ENCODE measurements around the gene FAM234B.
A peak's percentile ranks its signal among the peaks of the same experiment; 100 is the strongest.

Gene FAM234B

DNA sequence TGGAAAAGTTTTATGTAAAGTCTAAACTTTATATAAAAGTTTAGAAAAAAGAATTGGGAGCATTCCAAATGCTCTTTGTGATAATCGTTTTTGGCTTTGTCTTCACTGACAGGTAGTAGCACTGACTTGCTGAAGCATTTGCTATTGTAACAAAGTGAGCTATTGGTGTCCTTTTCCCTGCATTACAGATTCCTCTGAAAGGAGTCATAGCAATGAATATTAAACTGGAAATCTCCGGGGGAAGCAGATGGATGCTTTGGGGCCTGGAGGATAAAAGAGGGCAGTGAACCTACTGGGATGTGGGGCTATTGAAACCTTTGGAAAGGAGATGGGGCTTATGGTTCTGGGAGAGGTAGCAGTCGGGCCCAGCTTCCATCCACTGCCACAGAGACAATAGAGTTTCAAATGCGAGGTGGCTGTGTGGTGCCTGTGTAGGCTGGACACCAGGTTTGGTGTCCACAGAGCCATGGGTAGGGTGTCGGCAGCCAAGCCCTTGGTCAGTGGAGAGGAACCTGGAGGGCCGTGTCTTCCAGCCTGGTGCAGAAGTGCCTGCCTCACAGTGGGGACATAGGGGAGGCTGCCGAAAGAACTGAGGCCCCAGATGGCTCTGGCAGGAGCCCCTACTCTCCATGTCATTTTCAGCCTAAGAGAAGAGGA, 49.1 kb downstream of the FAM234B start:
- no peak for DNase-seq (ENCODE audit: low read depth)

DNA sequence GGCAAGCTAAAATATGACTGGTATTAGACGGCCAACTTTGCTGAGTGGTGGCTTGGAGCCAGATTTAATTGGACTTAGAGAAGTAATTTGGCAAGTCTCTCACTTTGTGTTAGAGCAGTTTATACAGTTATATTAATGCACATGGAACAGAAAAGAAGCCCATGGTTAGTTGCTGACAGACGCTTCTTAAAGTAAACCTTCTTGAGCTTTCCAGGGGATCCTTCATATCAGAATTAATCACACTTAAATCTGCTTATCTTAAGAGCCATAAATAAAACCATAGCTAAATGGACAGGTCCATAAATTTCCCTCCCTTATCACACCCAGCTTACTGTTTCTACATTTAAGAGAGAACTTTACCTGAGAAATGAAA, 49.7 kb downstream of the FAM234B start:
- DNase-seq (ENCODE audit: low read depth) = no peak

DNA sequence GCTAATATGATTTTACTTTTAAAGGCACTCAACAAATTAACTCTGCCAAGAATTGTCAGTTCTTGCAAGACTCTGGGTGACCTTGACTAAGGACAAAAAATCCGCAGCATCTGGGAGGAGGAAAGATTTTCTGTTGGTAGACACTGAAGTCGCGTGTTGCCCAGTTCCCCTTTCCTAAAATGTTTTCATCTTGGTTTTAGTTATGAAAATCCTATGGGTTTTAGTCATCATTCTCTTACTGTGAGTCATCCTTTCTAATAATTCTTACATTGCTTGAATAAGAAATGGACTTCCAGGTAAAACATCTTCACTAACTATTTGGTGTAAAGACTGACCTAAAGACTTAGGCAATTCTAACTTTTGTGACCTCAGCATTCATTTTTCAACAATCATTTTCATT, 50.2 kb downstream of the FAM234B start:
- DNase-seq (ENCODE audit: low read depth) = no peak

DNA sequence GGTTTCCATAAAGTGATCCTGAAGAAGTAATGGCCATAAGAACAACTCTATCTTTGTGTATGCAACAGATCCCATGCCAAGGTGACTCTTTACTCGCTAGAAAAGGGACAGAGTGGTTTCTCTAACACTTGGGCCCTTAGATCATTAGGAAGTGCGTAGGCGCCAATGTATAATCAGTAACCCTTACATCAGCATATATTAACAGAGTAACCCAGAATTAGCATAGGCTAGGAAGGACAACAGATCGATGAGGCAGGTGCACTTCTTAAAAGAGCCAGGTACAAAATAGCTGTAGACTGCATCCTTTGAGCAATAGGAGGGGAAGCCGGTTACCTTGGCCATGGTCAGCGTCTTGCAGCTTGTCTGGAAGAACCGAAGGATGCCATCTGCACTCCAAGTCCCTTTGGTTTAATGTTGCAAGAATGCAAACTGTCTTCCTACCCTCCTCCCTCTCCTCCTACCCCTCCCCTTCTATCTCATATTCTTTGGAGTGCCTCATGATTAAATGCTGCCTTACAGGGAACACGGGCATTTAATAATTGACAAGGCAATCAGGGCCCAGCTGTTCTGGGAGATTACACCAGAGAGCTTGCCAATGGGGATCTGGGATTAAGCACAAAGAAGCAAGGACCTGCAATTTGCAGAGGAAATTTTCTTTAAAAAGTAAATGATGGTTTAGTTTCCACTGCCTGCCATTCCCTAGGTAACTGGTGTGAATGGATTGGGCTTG, 51.2 kb downstream of the FAM234B start:
- DNase-seq (ENCODE audit: low read depth) = no peak

DNA sequence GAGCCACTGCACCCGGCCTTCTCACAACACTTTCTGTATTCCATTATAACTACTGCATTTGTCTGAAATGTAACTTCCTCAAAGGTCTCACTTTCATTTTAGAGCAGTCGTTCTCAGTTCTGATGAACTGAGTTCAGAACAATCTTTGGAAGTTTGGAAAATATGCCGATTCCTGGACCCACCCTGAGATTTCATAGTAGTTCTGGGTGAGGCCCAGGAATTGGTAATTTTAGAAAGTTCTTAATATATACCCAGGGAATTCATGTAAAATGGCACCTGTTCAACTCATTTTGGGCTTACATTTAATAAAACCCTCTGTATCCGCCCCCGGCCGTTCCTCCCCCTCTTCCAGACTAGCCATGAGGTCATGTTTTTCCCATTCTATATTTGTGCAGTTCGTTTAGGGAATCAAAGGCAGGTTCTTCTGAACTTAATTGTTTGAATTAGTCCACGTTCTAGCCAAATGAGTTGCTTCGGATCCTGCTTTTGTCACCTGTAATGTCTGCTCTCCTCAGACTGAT, 53.4 kb downstream of the FAM234B start:
- DNase-seq (ENCODE audit: low read depth) = no peak

DNA sequence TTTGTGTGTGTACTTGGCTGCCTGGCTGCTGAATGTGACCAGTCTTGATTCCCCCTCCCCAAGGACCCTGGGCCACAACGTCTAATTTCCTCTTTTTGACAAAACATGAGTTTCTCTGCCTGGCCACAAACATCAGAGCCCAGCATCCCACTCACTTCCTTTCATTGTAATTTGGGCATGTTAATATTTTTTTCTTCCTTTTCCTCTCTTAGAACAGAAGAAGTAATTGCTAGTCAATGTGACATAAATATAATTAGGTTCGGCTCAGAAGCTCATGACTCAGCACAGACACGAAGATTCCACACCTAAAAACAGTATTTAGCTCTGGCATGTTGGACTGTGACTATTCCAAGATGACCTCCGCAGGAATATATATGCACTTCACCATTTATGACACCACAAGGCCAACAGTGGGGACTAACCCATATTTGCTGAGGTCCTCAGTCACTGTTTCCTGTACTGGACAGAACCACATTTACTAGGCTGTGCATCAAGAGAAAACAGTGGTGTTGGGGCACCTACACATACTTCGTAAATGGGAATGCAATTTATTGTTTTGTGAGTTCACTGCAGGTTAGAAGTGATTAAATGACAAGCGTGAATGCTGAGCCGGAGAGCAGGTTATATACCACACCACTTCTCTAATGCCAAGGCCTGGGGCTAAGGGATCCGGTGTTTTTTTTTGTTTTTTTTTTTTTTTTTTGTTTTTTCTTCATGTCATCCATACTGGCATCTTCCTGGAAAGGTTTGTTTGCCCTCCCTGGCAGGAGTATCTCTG, 55.1 kb downstream of the FAM234B start:
- no peak for DNase-seq (ENCODE audit: low read depth)

DNA sequence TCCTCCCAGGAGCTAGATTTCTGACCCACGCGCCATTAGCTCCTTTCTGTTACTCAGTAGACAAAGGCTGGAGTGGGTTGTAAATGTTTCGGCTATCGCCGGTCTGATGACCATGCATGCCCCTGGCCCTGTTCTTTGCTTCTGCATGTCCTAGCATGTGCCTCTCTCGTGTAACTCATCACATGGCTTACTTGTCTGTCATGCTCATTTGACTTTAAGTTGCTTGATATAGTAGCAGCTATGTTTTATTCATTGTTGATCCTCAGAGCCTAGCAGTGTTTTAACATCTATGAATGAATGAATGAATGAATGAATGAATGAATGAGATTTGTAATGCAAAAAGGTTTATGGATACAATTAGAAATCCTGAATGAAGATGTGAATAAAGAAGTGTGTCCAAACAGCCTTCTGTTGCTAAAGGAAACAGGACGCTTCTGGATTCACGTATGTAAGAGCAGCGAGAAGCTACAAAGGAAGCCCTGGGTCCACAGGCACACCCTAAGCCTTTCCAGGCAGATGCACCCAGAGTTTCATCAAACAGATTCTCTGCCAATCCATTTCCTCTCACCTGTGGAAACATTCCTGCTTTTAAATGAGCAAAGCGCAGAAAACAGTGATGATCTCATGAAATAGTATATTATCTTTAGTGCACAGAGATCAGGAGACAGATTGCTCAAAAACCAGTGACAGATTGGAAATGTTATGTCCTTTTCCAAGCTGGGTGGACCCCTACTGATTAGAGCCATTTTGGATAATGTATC, 55.8 kb downstream of the FAM234B start:
- DNase-seq (ENCODE audit: low read depth) = no peak

DNA sequence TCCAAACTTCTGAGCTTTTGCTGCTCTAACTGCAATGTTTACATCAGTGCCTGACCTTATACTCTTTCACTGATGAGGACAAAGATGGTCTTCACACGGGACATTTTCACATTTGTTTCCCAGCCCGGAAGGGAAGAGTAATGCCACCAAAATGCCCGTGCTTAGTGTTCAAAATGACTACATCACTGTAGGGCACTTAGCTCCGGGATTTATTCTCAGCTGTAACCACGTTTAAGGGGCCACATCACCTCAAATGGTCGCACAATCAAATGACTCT, 56.4 kb downstream of the FAM234B start:
- DNase-seq (ENCODE audit: low read depth) = no peak

DNA sequence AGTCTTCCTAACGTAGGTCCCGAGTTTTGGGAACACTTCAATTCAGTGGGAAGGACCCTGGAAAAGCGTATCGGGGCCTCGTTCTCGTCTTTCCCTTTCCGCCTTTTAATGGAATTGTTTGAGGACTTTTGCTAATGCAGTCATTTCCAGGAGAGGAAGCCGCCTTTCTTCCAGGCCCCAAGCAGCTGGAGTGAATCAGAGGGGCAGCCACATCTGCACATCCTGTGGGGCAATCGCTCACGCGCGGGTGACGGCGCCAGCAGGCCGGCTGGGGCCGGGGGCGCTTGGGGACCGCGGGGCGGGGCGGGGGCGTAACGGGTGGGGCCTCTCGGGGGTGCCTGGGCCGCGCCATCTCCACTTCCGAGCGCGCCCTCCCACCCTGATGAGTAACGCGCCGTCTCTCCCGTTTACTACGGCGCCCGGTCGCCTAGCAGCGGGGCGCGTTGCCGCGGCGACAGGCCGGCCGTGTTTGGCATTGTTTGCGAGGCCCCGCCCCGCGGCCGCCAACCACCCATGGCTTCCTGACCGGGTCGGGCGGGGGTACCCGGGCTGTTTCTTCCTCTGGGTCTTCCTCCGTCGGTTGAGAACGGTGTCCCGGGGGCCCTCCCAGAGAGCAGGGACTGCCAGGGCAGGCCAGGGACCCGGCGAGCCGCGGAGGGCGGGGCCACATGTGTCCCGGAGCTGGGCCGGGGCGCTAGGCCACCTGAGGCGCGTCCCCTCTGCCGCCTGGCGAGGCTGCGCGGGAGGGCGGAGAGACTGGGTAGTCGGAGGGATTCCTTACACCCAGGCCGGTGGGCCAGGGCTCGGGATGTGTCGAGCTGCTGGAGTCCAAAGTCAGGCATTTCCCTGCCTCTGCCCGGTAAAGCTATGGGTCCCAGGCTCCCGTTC, 56.9 kb downstream of the FAM234B start:
- DNase-seq (ENCODE audit: low read depth) = peak; percentile 74

DNA sequence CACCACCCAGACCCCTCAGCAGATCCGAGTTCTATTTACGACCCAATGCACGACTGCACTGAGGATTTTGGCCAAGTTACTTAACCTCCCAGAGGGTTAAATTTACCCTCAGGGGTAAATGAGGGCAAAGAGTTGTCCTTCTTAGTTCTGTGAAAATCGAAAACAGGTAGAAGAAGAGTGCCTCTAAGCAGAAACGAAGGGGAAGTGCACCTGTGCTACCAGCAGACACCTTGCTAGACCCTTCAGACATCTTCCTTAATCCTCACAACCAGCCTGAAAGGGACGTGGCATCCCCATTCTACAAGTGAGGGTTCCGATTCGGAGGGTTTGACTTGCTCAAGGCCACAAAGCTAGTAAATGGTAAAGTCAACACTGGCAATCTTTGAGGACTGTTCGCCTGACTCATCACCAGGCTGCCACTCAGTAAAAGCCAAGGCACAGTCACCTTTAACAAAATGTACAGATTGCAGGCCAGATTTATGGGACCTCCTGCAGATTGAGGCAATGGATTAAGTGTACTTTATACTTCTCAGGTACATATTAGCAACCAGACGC, 57.7 kb downstream of the FAM234B start:
- DNase-seq (ENCODE audit: low read depth) = no peak

DNA sequence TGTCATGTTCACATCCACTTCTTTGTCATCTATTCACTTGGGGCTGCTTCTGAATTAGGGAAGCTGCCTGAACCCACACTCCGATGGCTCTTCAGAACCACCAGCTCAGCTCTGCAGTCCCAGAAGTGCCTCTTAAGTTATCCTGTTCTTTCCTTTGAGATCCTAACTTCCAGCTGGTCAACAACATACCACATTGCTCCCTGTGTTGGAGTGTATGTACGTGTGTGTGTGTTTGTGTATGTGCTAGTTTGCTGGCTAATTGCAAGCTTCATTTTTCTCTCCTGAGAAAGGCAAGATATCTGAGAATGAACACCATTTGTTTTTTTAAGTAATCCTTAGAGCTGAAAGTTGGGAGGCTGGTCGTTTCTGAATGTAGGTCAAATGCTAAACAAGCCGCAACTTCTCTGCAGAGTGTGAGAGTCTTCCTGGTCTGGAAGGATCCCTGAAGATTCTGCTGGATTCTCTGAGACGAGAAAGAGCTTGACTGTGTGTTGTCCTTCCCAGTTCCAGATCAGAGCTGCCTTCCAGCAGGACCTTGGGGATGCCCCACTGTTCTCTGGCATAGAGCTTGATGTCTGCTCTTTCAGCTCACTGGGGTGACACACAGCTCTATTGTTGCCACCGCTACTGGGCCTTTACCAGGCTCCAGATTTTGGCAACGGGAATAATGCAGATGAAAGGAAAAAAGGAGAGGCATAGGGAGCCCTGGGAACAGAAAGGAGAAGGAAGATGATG, 58.4 kb downstream of the FAM234B start:
- no peak for DNase-seq (ENCODE audit: low read depth)

DNA sequence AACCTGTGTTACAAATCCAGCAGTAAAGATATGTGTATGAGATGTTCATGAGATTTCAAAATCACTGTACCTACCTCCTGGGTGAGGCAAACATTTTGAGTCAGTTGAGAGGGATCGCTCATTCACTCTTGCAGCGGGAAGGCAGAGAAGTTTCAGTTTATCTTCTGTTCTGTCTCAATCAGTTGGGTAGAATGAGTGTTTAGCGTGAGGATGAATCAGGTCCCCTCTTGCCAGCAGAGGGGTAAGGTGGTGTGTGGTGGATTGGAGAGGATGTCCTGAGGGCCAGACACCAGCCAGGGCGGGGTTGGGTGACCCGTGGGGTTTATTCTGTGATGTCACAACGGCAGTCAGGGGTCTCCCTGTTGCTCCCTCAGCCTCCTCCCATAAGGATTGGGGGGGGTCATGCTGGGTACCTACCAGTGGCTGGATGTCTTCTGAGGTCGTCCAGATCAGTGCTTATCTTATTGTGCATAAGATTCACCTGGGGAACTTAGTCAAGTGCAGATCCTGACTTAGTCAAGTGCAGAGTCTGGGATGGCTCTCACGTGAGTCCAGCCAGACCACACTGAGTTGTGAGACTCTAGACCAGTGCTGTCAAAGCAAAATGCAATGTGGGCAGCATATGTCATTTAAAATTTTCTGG, 59.3 kb downstream of the FAM234B start, which contains the start of gene GSG1:
TSS of gene GSG1 (minus strand) at position 277 of the 643 bp plus-strand sequence. CDS start at position 122, 155 bp downstream.
- DNase-seq (ENCODE audit: low read depth) = no peak

DNA sequence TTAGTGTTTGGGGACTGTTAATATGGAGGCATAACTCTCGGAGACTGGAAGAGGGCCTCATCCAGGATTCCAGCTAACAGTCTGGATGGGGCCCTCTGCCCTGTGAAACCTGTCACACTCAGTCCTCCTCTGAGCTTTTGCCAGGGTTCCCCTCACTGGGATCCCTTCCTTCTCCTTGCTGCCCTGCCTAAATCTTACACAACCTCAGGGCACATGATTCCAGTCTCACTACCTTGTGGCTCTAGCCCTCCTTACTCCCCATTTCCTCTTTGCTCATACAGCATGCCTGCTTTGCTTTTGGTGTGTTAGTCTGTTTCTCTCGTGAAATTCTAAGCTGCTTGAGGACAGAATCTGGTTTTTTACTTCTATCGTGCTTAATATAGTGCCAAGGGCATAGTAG, 60.2 kb downstream of the FAM234B start:
- DNase-seq (ENCODE audit: low read depth) = no peak

DNA sequence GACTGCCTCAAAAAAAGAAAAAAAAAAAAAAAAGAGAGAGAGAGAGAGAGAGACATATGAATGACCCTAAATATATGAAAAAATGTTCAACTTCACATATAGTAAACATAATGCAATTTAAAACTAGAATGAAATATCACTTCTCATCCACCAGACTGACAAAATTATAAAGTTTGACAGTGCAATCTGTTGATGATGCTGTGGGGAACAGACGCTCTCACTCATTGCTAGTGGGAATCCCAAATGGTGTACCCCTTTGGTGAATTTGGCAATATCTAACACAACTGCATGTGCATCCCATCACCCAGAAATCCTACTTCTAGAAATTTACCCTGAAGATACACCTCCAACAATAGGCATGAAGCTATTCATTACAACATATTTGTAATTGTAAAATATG, 61.6 kb downstream of the FAM234B start:
- DNase-seq (ENCODE audit: low read depth) = no peak

DNA sequence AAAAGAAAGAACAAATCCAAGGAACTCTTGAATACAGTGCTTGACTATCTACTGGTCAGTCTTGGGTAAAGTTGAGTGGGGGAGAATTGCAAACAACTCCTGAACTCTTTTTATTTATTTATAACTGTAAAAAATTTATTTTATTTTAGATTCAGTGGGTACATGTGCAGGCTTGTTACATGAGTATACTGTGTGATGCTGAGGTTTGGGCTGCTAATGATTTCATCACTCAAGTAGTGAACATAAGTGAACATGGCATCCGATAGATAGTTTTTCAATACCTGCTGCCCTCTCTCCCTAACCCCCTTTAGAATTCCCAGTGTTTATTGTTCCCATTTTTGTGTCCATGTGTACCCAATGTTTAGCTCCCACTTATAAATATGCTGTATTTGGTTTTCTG, 62.5 kb downstream of the FAM234B start:
- no peak for DNase-seq (ENCODE audit: low read depth)

DNA sequence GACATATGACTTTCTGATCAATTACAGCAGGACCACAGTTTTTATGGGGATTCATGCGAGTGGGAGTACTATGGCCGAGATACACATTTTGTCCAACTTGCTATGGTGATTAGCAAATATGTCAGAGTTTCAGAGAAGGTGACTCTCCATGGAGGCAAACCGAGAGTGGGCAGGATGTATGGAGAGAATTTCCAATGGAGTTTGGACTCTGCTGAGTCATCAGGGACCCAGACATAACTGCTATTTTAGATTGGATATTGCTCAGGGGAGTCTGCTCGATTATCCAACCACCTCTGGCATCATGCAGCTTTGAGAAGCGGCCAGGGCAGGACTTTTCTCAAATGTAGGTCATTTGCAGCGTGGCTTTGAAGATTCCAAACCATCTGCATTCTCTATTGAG, 68.8 kb downstream of the FAM234B start:
- no peak for DNase-seq (ENCODE audit: low read depth)

DNA sequence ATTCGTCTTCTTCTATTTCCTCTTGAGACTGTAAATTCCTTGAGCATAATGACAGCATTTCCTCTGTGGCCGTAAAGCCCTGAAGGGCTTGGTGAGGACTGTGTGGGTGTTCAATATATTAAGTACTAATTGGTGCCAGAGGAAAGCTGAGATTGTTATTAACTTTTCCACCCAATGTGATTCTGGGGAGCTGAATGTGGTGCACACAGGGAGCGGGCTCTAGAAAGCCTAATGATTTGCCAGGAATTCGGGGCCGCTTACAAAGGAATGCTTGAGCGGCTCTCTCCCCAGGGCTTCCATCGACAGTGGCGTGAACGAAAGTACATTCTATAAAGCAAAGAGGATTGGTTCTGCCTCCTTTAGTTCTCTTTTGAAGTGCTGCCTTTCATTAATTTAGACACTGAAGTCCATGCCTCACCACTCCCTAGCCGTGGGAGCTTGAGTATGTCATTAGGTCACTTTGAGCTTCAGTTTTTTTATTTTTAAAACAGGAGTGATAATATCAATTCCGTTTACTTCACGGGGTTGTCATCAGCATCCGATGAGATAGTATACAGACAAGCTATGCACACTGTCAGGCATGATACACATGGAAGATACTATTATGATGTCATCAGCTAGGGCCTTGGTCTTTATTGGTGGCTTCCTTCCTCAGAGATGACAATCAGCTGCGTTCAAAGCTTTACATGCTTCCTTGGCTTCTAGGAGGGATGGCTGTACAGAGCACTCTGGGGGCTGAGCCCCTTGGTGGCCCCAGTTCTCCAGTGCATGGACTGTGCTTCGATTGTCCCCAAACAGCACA, 70.3 kb downstream of the FAM234B start:
- no peak for DNase-seq (ENCODE audit: low read depth)

DNA sequence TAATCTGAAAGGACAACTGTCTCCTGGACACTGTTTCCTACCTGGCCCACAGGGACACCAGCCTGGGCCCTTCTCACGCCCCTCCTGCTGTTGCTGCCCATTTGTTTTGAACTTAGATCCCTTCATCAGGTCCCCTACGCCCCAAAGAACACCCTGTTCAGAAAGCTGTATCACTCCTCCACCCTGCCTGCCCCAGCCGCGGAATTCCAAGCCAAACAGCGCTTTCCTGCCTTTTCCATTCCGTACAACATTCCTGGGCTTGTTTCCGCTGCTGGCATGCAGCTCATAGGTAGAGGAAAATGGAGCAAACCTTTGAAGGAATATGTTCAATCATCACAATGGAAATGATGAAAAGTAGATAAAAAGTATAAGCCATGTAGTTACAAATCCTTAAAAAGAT, 72.1 kb downstream of the FAM234B start:
- no peak for DNase-seq (ENCODE audit: low read depth)

DNA sequence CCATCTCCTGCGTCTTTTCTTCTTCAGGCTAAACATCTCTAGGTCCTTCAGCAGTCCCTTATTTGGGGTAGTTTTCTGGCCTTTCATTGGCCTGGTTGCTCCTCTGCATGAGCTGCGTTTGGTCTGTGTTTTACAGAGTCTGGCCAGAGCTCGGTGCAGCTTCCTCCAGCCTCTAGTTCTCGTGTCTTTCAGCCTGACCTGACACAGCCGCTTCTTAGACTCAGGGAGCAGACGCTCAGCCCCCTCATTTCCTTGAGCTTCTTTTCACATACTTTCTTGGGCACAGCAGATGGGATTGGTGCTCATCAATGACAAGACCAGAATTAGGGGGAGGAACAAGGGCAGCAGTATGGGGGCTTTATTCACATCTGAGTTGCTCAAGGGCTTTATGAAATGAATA, 72.8 kb downstream of the FAM234B start:
- DNase-seq (ENCODE audit: low read depth) = no peak
